H9 (cell line): ENCODE results near the gene PLOD1. TPM values are rescaled to one million over a fixed set of nuclear protein-coding genes. Genes with fewer than 3 reads are reported as not detected.
A peak's percentile ranks its signal among the peaks of the same experiment; 100 is the strongest.

Experiments
- DNase-seq: peaks from one replicate; pipeline ENCODE4 v3.0.0-alpha.2; 2017
- H2AFZ ChIP-seq: one replicate; pipeline ENCODE4 v1.6.1; 2013; ENCODE audit warnings: mild to moderate bottlenecking, low read length, control low read depth, moderate library complexity
- H2AK5ac ChIP-seq: 2 replicates; pipeline ENCODE4 v1.6.1; 2013; ENCODE audit warnings: low read length, control low read depth, mixed read lengths; ENCODE audit not compliant: insufficient read length
- H2BK120ac ChIP-seq: one replicate; pipeline ENCODE4 v1.6.1; 2013; ENCODE audit warnings: low read depth, mild to moderate bottlenecking, low read length, control low read depth, inconsistent platforms; ENCODE audit not compliant: poor library complexity, severe bottlenecking
- H2BK12ac ChIP-seq: 2 replicates; pipeline ENCODE4 v1.6.1; 2013; ENCODE audit warnings: low read length, control low read depth, mixed read lengths, low read depth; ENCODE audit not compliant: insufficient read length
- H2BK15ac ChIP-seq: 2 replicates; pipeline ENCODE4 v1.6.1; 2013; ENCODE audit warnings: low read depth, low read length, control low read depth
- H2BK20ac ChIP-seq: one replicate; pipeline ENCODE4 v1.6.1; 2013; ENCODE audit warnings: low read depth, mild to moderate bottlenecking, low read length, control low read depth, inconsistent platforms; ENCODE audit not compliant: poor library complexity, severe bottlenecking
- H2BK5ac ChIP-seq: 2 replicates; pipeline ENCODE4 v1.6.1; 2013; ENCODE audit warnings: low read length, control low read depth, mixed read lengths; ENCODE audit not compliant: insufficient read length
- H3K14ac ChIP-seq: 2 replicates; pipeline ENCODE4 v1.6.1; 2013; ENCODE audit warnings: low read length, control low read depth; ENCODE audit not compliant: insufficient read depth
- H3K18ac ChIP-seq: 2 replicates; pipeline ENCODE4 v1.6.1; 2013; ENCODE audit warnings: low read depth, mild to moderate bottlenecking, mixed read lengths, low read length, control low read depth; ENCODE audit not compliant: insufficient read length
- H3K23ac ChIP-seq: 2 replicates; pipeline ENCODE4 v1.6.1; 2013; ENCODE audit warnings: low read length, control low read depth, mixed read lengths, low read depth; ENCODE audit not compliant: insufficient read length
- H3K23me2 ChIP-seq: 2 replicates; pipeline ENCODE4 v1.6.1; 2013; ENCODE audit warnings: low read depth, mild to moderate bottlenecking, mixed read lengths, low read length, control low read depth; ENCODE audit not compliant: insufficient read length, poor library complexity, severe bottlenecking
- H3K27ac ChIP-seq: 2 replicates; pipeline ENCODE4 v1.5.1; 2013; ENCODE audit warnings: low read length, control low read depth, mixed read lengths, low read depth; ENCODE audit not compliant: insufficient read length
- H3K27me3 ChIP-seq: 2 replicates; pipeline ENCODE4 v1.6.1; 2013; ENCODE audit warnings: low read length, control low read depth, inconsistent platforms; ENCODE audit not compliant: insufficient read depth
- H3K4ac ChIP-seq: 2 replicates; pipeline ENCODE4 v1.6.1; 2013; ENCODE audit warnings: low read depth, mild to moderate bottlenecking, control low read depth, inconsistent platforms, low read length, moderate library complexity
- H3K4me1 ChIP-seq: 2 replicates; pipeline ENCODE4 v1.6.1; 2013; ENCODE audit warnings: low read length, control low read depth, inconsistent platforms; ENCODE audit not compliant: insufficient read depth
- H3K4me2 ChIP-seq: 2 replicates; pipeline ENCODE4 v1.6.1; 2013; ENCODE audit warnings: low read length, control low read depth, mixed read lengths; ENCODE audit not compliant: insufficient read length, insufficient read depth
- H3K56ac ChIP-seq: 2 replicates; pipeline ENCODE4 v1.6.1; 2013; ENCODE audit warnings: low read depth, mild to moderate bottlenecking, mixed read lengths, low read length, control low read depth; ENCODE audit not compliant: insufficient read length
- H3K79me1 ChIP-seq: 2 replicates; pipeline ENCODE4 v1.6.1; 2013; ENCODE audit warnings: low read depth, mild to moderate bottlenecking, moderate library complexity, low read length, control low read depth, inconsistent platforms; ENCODE audit not compliant: insufficient read depth, poor library complexity, severe bottlenecking
- H3K79me2 ChIP-seq: 2 replicates; pipeline ENCODE4 v1.6.1; 2013; ENCODE audit warnings: low read length, control low read depth, inconsistent platforms; ENCODE audit not compliant: insufficient read depth
- H3K9ac ChIP-seq: 2 replicates; pipeline ENCODE4 v1.6.1; 2013; ENCODE audit warnings: low read length, control low read depth, mixed read lengths; ENCODE audit not compliant: insufficient read length; ENCODE audit errors: extremely low read depth
- H3K9me3 ChIP-seq: one replicate; pipeline ENCODE4 v1.6.1; 2013; ENCODE audit warnings: low read depth, low read length, inconsistent platforms; ENCODE audit not compliant: control insufficient read depth
- H3T11ph ChIP-seq: one replicate; pipeline ENCODE4 v1.6.1; 2013; ENCODE audit warnings: mild to moderate bottlenecking, low read length, control low read depth, inconsistent platforms
- H4K20me1 ChIP-seq: one replicate; pipeline ENCODE4 v1.6.1; 2013; ENCODE audit not compliant: control insufficient read depth, insufficient read length, insufficient read depth
- H4K5ac ChIP-seq: 2 replicates; pipeline ENCODE4 v1.6.1; 2013; ENCODE audit warnings: low read depth, mild to moderate bottlenecking, mixed read lengths, low read length, control low read depth; ENCODE audit not compliant: insufficient read length
- H4K8ac ChIP-seq: replicated peaks from 2 replicates; pipeline ENCODE4 v1.6.1; 2013; ENCODE audit warnings: low read length, control low read depth, mixed read lengths, low read depth; ENCODE audit not compliant: insufficient read length
- H4K91ac ChIP-seq: 2 replicates; pipeline ENCODE4 v1.6.1; 2013; ENCODE audit warnings: low read depth, mild to moderate bottlenecking, moderate library complexity, mixed read lengths, low read length, control low read depth; ENCODE audit not compliant: insufficient read length
- H3K27ac Mint-ChIP-seq, 3 experiments: 2 replicates in 2 of 3; 3 replicates in 1 of 3; pipeline ENCODE4 v1.8.0; 2020 to 2021; ENCODE audit warnings: mixed read lengths in 3 of 3, mild to moderate bottlenecking in 1 of 3, moderate library complexity in 1 of 3
- H3K27me3 Mint-ChIP-seq: 2 replicates; pipeline ENCODE4 v1.8.0; 2021; ENCODE audit warnings: low read depth, mild to moderate bottlenecking, moderate library complexity, mixed read lengths
- H3K36me3 Mint-ChIP-seq, 3 experiments: 2 replicates in 2 of 3; 3 replicates in 1 of 3; pipeline ENCODE4 v1.8.0; 2020 to 2021; ENCODE audit warnings: low read depth in 3 of 3, mixed read lengths in 3 of 3; ENCODE audit not compliant: insufficient read depth in 1 of 3
- H3K4me1 Mint-ChIP-seq, 2 experiments: 2 replicates each; pipeline ENCODE4 v1.8.0; 2020; ENCODE audit warnings: mixed read lengths in 2 of 2
- H3K4me3 Mint-ChIP-seq, 2 experiments: 2 replicates in 1 of 2; 3 replicates in 1 of 2; pipeline ENCODE4 v1.8.0; 2020 to 2021; ENCODE audit warnings: mild to moderate bottlenecking in 2 of 2, mixed read lengths in 2 of 2, moderate library complexity in 1 of 2
- H3K9me3 Mint-ChIP-seq, 2 experiments: 2 replicates in 1 of 2; 3 replicates in 1 of 2; pipeline ENCODE4 v1.8.0; 2020; ENCODE audit warnings: mild to moderate bottlenecking in 2 of 2, mixed read lengths in 2 of 2, moderate library complexity in 1 of 2
- CTCF ChIP-seq: fragments of 200-600 bp; sonication (generic); conservative IDR thresholded peaks from 3 replicates; pipeline ENCODE4 v1.8.0; 2021; ENCODE audit warnings: antibody characterized with exemption, mild to moderate bottlenecking
- whole genome bisulfite sequencing: extraction: QIAGEN DNeasy Blood & Tissue Kit; methylation state at CpG from one replicate; pipeline ENCODE4 v1.1.7; 2013; ENCODE audit warnings: missing lambda C conversion rate, low lambda C conversion rate, mixed read lengths; ENCODE audit not compliant: insufficient read length; ENCODE audit errors: extremely low coverage; 5-methylcytosine and 5-hydroxymethylcytosine counted together
- total RNA-seq: library from RNA; stranded (reverse); gene quantifications from 2 replicates; pipeline ENCODE4 v1.2.1, GENCODE V29; 2021

The PLOD1 gene
- total RNA-seq, 1 experiment from 2014 or later = 57.0 TPM

DNA sequence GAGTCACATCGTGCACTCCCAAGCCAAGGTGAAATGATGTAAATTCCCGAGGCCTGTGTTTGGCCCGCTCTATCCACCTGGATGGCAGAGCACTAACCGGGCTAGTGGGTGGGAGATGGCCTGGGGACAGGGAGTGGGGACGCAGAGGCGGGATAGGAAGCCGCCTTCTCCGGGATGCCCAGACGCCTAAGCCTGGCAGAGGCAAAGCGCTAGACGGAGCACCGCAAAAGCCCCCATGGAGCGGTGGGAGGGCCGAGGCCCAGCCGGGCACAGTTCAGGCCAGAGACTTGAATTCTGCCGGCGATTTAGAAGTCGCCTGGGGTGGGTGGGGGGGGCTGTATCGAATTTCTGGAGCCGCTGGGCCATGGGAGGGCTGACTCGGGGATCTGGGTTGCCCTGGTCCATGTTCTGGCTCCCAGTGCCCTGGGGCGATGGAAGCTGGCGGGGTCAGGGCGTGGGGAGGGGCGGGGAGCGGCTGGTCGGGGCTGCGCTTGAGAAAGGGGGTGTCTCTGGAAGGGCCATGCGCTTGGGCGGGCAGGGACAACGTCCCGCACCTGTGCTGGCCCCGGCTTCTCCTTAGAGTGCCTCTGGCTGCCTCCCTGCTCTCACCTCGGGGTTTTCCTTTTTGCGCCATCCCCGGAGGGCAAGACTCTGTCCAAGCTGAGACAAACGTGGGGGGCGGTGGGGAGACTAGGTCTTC lies 36.3 kb upstream of the PLOD1 start:
- Histone ChIP-seq H3K56ac (no peak overlapping the region), H2BK20ac (no peak overlapping the region), H2BK12ac (no peak overlapping the region), H2BK15ac (no peak overlapping the region), H2AK5ac (no peak overlapping the region), H3K9ac (no peak overlapping the region), H3K27me3 (no peaks in the 10 kb centered on the region), H4K91ac (no peak overlapping the region), H2BK120ac (no peak overlapping the region), H3K23me2 (no peaks in the 10 kb centered on the region), H3K14ac (no peak overlapping the region), H3K9me3 (no peaks in the 10 kb centered on the region), H2BK5ac (no peak overlapping the region), H3K18ac (no peak overlapping the region), H3T11ph (no peak overlapping the region), H3K4ac (no peak overlapping the region), H3K4me2 (no peak overlapping the region), H3K27ac (no peak overlapping the region), H2AFZ (no peak overlapping the region), H3K79me2 (no peaks in the 10 kb centered on the region), H4K5ac (no peak overlapping the region), H3K79me1 (no peaks in the 10 kb centered on the region), H3K4me1 (peaks cover 4% of the 10 kb centered on the region; the same call in 1 of the 2 replicates), H3K23ac (no peak overlapping the region), H4K8ac (no peak overlapping the region), H4K20me1 (no peaks in the 10 kb centered on the region)
- no CpG with 5 or more reads among the region's 38 CpGs for WGBS
- H3K27ac Mint-ChIP-seq = no peak overlapping the region
- peaks cover 4 to 11% of the 10 kb centered on the region in 2 experiments for H3K4me1 Mint-ChIP-seq
- H3K36me3 Mint-ChIP-seq = no peaks in the 10 kb centered on the region
- peak overlapping the region in 1 of 2 experiments; percentile 29; a peak in 1 of 5 replicates for H3K4me3 Mint-ChIP-seq
- peaks cover 7% of the 10 kb centered on the region for H3K27me3 Mint-ChIP-seq
- DNase-seq = no peak
- no peaks in the 10 kb centered on the region for H3K9me3 Mint-ChIP-seq
- TF ChIP-seq CTCF = no peak
